ENCODE measurements around the gene TM9SF2.

GRCh38 chr13:99596180-99596579 is 94.9 kb downstream of the TM9SF2 start:
- TF ChIP-seq POLR2A (IDR thresholded peaks at IDR 0.05): no peak
- no peak for TF ChIP-seq CTCF (IDR thresholded peaks at IDR 0.05)

Measured in heart left ventricle (tissue), 13 donors.